HUDEP-2 (cell line): ENCODE data around the gene ARL8B.

Experiments
- DNase-seq, 76 experiments: peaks; one replicate each; lab custom pipeline; 2025; ENCODE audit not compliant: unreplicated experiment in 76 of 76; lab: John Stamatoyannopoulos, UW

ARL8B gene

GRCh38 chr3:5185093-5185673 lies 63.1 kb downstream of the ARL8B start:
- DNase-seq, result peak in 6 of 76 experiments; percentile 7 to 28 (median 21)

DNA sequence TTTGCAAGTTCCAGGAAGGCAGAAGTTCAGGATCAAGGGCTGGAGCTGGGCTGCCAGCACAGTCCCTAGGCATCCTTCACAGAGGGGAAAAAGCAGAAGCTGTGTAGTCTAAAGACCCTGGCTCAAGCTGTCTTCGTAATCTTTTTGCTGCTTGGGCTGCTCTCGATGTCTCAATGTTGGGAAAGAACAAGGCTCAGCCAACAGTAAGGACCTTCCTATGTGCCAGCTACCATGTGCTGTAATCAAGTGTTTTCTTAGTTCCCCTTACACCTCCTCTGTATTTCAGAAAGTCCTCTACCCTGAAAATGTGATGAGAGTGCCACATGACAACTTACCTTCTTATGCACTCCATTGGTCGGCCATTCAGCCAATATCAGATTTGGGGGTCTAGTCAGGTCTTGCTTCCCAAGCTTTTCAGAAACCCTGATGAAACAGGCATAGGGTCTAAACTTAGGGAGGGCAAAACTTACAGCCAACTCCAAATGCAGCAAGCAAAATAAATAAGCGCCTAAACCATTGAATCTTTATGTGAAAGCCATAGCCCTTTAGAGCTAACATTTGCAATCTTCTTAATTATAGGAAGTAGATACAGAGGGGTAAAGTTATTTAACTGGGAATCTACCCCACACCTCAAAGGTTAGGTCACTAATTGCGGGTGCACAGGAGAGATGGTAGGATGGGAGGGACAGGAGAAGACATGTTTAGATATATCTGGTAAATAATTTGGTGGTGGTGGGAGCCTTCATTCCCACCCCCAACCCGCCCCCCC lies 64.2 kb downstream of the ARL8B start:
- no peak for DNase-seq

GRCh38 chr3:5186858-5187155 lies 64.7 kb downstream of the ARL8B start:
- peak in 1 of 76 experiments; percentile 42 for DNase-seq

GRCh38 chr3:5187156-5187919 lies 65.2 kb downstream of the ARL8B start, which contains the start of gene EDEM1:
EDEM1 (plus strand) TSS chr3:5187707; CDS start chr3:5187806, 99 bp downstream.
- peak in 75 of 76 experiments; percentile 22 to 97 (median 90) for DNase-seq

GRCh38 chr3:5187920-5188418 lies 65.9 kb downstream of the ARL8B start:
- peak in 11 of 76 experiments; percentile 3 to 48 (median 22) for DNase-seq

DNA sequence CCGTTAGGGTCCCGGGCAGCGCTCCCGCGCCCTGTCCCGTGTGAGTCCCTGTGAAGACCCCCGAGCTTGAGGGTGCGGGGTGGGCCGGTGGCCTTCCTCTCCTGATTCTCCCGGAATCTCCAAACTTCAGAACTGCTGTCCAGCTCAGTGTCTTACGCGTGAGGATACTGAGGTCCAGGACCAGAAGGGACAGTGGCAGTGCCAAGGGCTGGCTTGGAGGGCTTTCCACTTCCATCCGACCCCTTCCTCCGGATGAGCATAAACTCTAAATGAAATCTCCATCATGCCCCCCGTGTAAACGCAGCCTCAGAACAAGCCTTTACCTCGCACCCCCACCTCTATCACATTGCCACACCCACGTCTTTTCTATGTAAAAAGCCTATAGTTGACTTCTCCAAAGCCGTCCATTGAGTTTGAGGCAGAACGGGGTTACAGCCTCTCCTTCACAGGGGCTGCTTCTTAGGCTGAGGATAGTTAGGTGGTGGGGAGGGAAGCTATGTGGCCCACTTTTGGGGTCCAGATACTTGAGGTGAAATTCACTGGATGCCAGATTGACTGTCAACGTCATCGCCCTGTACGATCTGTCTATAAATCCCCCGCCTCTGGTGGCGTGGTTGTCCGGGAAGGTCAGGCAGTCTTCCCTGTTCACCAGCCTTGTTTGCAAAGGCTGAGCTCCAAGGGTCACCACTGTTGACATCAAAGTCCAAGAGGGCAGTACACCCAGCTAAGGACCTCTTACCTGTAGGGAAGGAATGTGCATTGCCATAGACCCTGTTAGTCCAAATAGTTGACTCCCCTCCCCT lies 66.5 kb downstream of the ARL8B start:
- peak in 13 of 76 experiments; percentile 4 to 28 (median 12) for DNase-seq

DNA sequence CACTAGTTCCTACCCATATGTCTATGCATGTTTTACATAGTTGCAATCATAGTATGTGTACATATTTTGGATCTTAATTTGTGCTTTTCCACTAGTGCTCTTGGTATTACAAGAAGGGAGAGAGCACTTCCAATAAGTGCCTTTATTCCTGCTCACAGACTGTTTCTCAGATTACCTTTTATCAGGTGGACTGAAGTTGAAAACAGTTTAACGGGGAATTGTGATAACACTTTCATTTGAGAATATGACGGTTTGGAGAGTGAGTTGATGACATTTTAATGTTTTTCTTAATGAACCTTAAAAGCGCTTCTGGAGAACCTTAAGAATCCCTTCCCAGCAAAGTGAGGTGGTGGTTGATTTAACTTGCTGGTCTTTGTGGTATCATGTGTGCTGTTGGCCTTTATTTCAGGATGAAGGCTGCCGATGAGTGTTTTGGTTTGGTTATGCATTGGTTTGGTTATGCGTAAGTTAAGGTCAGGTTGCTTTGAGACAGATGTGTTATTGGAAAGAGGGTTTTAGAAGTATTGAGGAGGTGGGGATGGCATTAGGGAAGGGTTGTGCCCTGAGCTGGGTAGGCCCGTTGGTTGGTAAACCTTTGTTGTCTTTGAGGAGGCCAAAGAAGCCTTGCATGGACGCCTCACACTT lies 68.2 kb downstream of the ARL8B start:
- no peak for DNase-seq

DNA sequence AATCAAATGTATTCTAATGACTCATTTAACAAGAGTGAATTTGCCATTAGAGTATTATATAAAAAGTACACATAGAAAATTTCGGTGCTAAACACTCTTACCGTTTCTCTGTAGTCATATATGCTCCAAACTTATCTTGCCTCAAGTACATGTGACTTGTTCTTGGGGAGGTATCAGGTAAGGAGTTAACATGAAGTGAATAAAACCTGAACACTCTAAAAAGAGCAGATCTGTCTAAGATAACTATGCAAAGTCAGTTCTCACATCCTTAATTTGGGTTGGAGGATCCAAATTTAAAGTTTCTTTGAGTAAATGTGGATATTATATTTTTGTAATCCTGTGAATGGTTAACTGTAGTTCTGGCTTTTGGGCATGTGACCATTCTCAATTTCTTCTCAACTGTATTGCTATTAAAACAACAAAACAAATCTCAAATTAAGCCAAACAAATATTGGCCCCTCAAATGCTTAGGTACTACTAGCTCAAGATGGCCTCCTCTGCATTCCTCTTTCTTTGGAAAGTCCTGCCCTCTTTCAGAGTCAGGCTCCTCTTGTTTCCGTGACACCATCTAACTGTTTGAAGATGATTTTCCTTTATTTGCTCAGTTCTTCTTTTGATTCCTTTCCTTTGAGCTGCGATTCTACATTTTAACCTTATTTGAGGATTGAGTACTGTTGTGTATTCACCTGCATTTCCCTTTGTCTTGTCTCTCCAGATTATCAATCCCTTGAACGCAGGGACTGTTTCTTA lies 69.6 kb downstream of the ARL8B start:
- no peak for DNase-seq

- DNase-seq, result no peak
Measured at GRCh38 chr3:5192571-5193365, 70.7 kb downstream of the ARL8B start.

DNA sequence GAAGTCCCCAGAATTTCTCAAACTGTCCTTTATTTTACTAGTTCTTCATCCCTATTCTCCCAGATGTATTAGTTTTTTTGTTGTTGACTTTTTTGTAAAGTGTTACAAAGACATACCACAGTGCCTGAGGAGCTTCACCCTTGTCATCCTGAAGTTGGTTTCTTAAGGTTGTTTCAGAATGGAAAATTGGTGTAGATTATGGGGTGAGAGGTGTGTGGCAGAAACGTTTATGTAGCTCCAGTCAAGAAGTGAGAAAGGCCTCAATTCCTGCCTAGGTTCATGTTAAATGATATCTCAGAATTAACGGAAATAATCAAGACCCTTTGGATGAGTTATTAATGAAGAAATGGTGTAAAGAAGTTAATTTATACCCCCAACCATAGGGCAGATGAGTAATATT lies 72.2 kb downstream of the ARL8B start:
- no peak for DNase-seq

DNA sequence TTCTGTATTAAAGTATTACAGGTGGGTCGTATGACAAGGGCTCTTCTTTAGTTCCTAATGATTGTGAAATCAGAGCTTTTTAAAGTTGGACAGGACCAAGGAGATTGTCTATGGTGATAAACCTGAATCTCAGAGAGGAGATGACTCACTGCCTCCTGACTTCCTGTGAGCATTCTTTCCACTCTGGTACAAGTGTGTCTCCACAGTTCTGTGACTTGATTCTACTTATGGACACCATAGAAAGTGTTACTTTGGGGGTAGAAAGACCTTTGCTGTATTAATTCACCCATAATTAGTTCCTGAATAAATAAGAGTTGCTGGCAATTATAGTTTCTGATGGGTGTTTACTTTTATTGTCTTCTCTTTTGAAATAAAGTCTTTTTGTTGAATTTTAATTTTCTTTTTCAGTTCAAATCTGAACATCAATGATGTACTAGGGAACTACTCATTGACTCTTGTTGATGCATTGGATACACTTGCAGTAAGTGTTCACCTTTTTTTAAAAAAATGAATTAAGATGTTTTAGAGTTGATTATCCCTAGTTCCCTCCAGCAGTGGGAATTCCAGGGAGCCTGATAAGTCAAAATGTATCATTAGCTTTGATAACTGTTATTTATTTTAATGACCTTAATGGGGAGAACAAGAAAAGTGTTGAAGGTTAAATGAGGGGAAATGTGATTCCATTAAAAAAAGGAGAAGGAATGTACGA lies 72.9 kb downstream of the ARL8B start:
- peak in 22 of 76 experiments; percentile 5 to 62 (median 20) for DNase-seq

DNA sequence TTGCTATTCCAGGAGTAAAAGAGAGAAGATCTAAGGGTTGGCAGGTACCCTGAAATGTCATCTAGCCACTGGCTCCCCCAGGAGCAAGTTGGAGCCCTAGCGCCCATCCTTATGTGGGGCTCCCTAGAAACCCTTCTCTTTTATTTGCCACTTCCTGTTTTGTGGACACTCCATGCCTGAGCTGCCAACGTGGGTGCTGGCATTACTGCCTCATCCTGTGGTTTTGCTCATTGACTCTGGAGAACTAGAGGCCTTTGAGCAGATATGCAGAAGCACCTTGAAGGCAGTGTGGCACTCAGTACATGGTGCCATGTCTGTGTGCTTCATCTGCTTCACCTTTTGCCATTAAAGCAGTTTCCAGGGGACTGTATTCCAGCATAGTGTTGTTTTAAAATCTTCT lies 73.5 kb downstream of the ARL8B start:
- peak in 2 of 76 experiments; percentile 3 to 8 for DNase-seq

- DNase-seq, result no peak
Measured at GRCh38 chr3:5197022-5197421, 74.9 kb downstream of the ARL8B start.

- DNase-seq, result no peak
Measured at GRCh38 chr3:5197470-5198312, 75.6 kb downstream of the ARL8B start.

- no peak for DNase-seq
Measured at GRCh38 chr3:5198313-5198677, 76.2 kb downstream of the ARL8B start.

- no peak for DNase-seq
Measured at GRCh38 chr3:5198986-5199731, 77.1 kb downstream of the ARL8B start.
